NOMO-1 treated with dmso at 0.1 percent for 144 hours (cell line): Measurements from ENCODE around the gene TENT5C.

Experiments
- DNase-seq: peaks from one replicate; lab custom pipeline; 2025; ENCODE audit not compliant: unreplicated experiment; lab: John Stamatoyannopoulos, UW

Gene TENT5C

GRCh38 chr1:117674521-117675400 lies 68.9 kb downstream of the TENT5C start:
- DNase-seq, result no peak

DNA sequence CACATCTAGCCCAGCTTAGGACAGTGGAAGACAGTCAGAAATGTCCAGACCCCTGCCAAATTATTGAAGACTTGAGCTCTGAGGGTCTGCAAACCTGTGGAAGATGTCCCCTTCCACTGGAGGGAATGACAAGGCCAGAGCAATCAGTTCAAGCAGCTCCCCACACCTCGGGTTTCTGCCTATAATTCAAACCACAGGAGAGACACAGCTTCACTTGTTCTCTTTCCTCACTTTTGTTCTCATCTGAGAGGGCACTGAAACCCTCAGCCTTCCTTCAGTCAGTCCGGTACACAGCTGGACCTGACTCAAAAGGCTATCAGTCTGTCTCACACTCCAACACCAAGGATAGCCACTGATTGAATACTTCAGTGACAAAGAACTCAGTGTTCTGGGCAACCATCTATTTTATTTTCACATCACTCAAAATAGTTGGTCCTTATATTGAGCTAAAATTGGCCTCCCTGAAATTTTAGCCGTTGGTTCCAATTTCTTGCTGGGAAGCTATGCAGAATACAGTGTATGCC lies 70.1 kb downstream of the TENT5C start:
- DNase-seq, result no peak

GRCh38 chr1:117676615-117677130 lies 70.8 kb downstream of the TENT5C start:
- DNase-seq, result no peak
